Activated naive CD4-positive, alpha-beta T cell treated with anti-CD3 and anti-CD28 coated beads, Interleukin-2, amount 50 U/mL, for 24 hours (primary cell): ENCODE results near the gene OR9A2.
"Not testable (repeated sequence)": the region's sequence is repeated elsewhere in the genome, so short reads cannot be mapped to it uniquely, and the experiment has no call there.

ENCODE experiments used
- H3K27ac Mint-ChIP-seq: one replicate; pipeline ENCODE4 v1.8.0; 2021; ENCODE audit warnings: mild to moderate bottlenecking, mixed read lengths
- H3K27me3 Mint-ChIP-seq: one replicate; pipeline ENCODE4 v1.8.0; 2021; ENCODE audit warnings: mixed read lengths
- H3K36me3 Mint-ChIP-seq: one replicate; pipeline ENCODE4 v1.8.0; 2021; ENCODE audit warnings: mixed read lengths
- H3K4me1 Mint-ChIP-seq: one replicate; pipeline ENCODE4 v1.8.0; 2021; ENCODE audit warnings: mixed read lengths
- H3K4me3 Mint-ChIP-seq: one replicate; pipeline ENCODE4 v1.8.0; 2021; ENCODE audit warnings: mild to moderate bottlenecking, mixed read lengths
- H3K9me3 Mint-ChIP-seq: one replicate; pipeline ENCODE4 v1.8.0; 2021; ENCODE audit warnings: mixed read lengths

The OR9A2 gene

GRCh38 chr7:143005632-143006260 lies 21.2 kb downstream of the OR9A2 start:
- Mint-ChIP-seq H3K27ac (no peak overlapping the region), H3K4me3 (no peak overlapping the region), H3K9me3 (no peaks in the 10 kb centered on the region), H3K27me3 (peaks cover 2% of the 10 kb centered on the region), H3K36me3 (no peaks in the 10 kb centered on the region), H3K4me1 (peaks cover 13% of the 10 kb centered on the region)

- H3K9me3 Mint-ChIP-seq: no peaks in the 10 kb centered on the region
- peaks cover 13% of the 10 kb centered on the region for H3K4me1 Mint-ChIP-seq
- no peaks in the 10 kb centered on the region for H3K36me3 Mint-ChIP-seq
- peak overlapping the region; percentile 89 for H3K4me3 Mint-ChIP-seq
- peak overlapping the region; percentile 83 for H3K27ac Mint-ChIP-seq
- H3K27me3 Mint-ChIP-seq: peaks cover 2% of the 10 kb centered on the region
These were observed 23.4 kb downstream of the OR9A2 start for GRCh38 chr7:143003393-143004051.

- peaks cover 11% of the 10 kb centered on the region for H3K4me1 Mint-ChIP-seq
- H3K9me3 Mint-ChIP-seq: no peaks in the 10 kb centered on the region
- peaks cover 1% of the 10 kb centered on the region for H3K27me3 Mint-ChIP-seq
- no peaks in the 10 kb centered on the region for H3K36me3 Mint-ChIP-seq
- peak overlapping the region; percentile 89 for H3K4me3 Mint-ChIP-seq
- H3K27ac Mint-ChIP-seq: no peak overlapping the region
These were observed 24.0 kb downstream of the OR9A2 start for GRCh38 chr7:143002898-143003297.

GRCh38 chr7:143002106-143002505 lies 24.8 kb downstream of the OR9A2 start:
- no peaks in the 10 kb centered on the region for H3K27me3 Mint-ChIP-seq
- H3K27ac Mint-ChIP-seq: no peak overlapping the region
- H3K9me3 Mint-ChIP-seq: no peaks in the 10 kb centered on the region
- peaks cover 9% of the 10 kb centered on the region for H3K4me1 Mint-ChIP-seq
- H3K36me3 Mint-ChIP-seq: no peaks in the 10 kb centered on the region
- H3K4me3 Mint-ChIP-seq: no peak overlapping the region

DNA sequence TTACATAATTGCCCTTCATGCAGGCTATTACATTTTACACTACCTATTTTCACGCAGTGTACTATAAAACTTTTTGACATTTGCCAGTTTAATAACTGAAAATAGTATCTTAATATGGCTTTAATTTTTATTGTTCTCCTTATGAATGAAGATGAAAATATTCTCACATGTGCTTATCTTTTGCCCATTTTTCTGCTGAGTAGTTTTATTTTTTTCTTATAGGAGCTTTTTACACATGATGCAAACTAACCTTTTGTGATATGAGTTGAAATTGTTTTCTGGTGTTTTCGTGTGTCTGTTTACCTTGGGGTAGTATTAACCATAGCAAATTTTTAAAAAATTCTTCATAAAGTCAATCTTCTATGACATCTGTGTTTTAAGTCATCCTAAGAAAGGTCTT lies 26.3 kb downstream of the OR9A2 start:
- H3K27me3 Mint-ChIP-seq: no peaks in the 10 kb centered on the region
- peaks cover 9% of the 10 kb centered on the region for H3K4me1 Mint-ChIP-seq
- H3K9me3 Mint-ChIP-seq: no peaks in the 10 kb centered on the region
- H3K36me3 Mint-ChIP-seq: no peaks in the 10 kb centered on the region
- H3K27ac Mint-ChIP-seq: no peak overlapping the region
- H3K4me3 Mint-ChIP-seq: no peak overlapping the region

DNA sequence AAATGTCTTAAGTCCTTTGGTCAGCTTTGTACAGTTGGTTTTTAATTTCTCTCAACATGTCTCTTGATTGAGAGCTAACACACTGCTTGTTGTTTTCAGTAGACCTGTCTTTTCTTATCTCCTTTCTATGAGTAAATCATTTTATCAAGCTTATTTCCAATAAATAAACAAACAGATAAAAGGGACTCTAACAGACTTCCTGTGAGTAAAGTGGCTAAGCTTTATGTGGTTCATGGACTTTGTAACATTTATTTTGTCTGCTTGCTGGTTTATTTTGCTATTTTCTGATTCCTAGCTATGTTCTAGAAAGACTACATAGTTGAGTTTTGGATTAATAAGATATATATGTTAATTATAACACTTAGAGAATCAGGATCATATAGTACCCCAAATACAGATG lies 27.1 kb downstream of the OR9A2 start:
- Mint-ChIP-seq H3K4me3 (no peak overlapping the region), H3K27me3 (no peaks in the 10 kb centered on the region), H3K4me1 (peaks cover 9% of the 10 kb centered on the region), H3K9me3 (no peaks in the 10 kb centered on the region), H3K36me3 (no peaks in the 10 kb centered on the region), H3K27ac (no peak overlapping the region)

DNA sequence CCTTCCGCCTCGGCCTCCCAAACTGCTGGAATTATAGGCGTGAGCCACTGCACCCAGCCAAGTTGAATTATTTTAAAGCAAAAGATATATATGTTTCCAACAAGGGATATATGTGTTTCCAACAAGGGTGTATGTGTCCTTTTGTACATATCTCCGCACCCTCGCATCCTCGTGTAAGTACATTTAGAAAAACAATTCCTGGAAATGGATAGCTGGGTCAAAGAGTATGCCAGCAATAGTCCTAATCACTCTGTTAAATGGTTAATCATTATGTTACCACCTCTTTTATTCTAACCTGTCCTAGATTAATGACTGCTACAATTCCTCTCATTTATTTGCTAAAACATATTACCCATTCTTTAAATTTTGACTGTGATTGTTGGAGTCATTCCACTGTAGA lies 28.0 kb downstream of the OR9A2 start:
- Mint-ChIP-seq H3K4me3 (no peak overlapping the region), H3K27ac (no peak overlapping the region), H3K27me3 (no peaks in the 10 kb centered on the region), H3K36me3 (no peaks in the 10 kb centered on the region), H3K4me1 (peaks cover 9% of the 10 kb centered on the region), H3K9me3 (no peaks in the 10 kb centered on the region)

DNA sequence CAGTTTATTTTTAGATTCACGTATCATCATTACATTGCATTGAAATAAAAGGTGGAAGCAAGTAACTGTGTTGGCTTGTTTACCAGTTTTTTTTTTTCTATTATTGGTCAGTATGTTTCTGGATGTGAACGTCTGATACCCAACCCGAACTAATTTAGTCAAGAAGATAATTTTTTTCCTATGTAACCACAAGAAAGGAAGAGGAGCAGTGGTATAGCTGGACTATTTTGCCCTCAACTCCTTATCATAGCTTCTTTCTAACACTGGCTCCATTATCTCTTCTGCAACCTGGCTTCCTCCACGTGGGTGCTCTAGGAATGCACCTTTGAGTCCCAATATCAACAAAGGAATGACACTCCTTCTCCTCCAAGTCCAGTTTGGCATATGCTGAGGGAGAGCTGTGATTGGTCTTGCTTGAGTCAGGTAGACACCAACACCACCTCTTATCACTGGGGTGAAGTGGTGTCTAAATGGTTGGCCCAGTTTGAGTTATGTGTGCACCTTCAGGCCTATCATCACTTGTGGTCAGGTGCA lies 29.4 kb downstream of the OR9A2 start:
- Mint-ChIP-seq H3K27ac (no peak overlapping the region), H3K9me3 (no peaks in the 10 kb centered on the region), H3K27me3 (no peaks in the 10 kb centered on the region), H3K36me3 (no peaks in the 10 kb centered on the region), H3K4me3 (no peak overlapping the region), H3K4me1 (no peaks in the 10 kb centered on the region)

DNA sequence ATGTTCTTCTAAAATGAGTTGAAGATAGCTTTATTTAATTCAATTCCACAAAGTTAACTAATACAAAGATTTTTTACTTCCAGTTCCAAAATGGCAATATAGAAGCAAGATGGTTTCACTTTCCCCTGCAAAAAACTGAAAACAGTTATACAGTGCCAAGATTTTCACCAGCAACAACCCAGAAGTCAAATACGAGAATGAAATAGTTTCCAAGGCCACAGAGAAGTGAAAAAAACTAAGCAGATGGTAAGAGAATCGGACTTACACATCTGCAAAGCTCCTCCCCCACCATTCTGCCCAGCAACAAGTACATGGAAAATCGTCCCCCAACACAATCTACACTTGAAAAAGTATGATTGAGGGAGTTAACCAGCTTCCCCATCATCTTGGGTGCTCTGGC lies 34.5 kb downstream of the OR9A2 start:
- peaks cover 3% of the 10 kb centered on the region for H3K36me3 Mint-ChIP-seq
- H3K4me1 Mint-ChIP-seq: no peaks in the 10 kb centered on the region
- H3K27me3 Mint-ChIP-seq: peaks cover 14% of the 10 kb centered on the region
- no peak overlapping the region for H3K4me3 Mint-ChIP-seq
- peaks cover 4% of the 10 kb centered on the region for H3K9me3 Mint-ChIP-seq
- no peak overlapping the region for H3K27ac Mint-ChIP-seq

- Mint-ChIP-seq H3K4me1 (no peaks in the 10 kb centered on the region), H3K4me3 (no peak overlapping the region), H3K27me3 (peaks cover 11% of the 10 kb centered on the region), H3K36me3 (peaks cover 2% of the 10 kb centered on the region), H3K9me3 (peaks cover 6% of the 10 kb centered on the region), H3K27ac (no peak overlapping the region)
These were observed 42.6 kb downstream of the OR9A2 start for GRCh38 chr7:142984297-142984696.

- H3K9me3 Mint-ChIP-seq: peaks cover 6% of the 10 kb centered on the region
- no peaks in the 10 kb centered on the region for H3K4me1 Mint-ChIP-seq
- no peak overlapping the region for H3K27ac Mint-ChIP-seq
- H3K27me3 Mint-ChIP-seq: peaks cover 11% of the 10 kb centered on the region
- no peak overlapping the region for H3K4me3 Mint-ChIP-seq
- peaks cover 2% of the 10 kb centered on the region for H3K36me3 Mint-ChIP-seq
These were observed 43.1 kb downstream of the OR9A2 start for GRCh38 chr7:142983825-142984224.

DNA sequence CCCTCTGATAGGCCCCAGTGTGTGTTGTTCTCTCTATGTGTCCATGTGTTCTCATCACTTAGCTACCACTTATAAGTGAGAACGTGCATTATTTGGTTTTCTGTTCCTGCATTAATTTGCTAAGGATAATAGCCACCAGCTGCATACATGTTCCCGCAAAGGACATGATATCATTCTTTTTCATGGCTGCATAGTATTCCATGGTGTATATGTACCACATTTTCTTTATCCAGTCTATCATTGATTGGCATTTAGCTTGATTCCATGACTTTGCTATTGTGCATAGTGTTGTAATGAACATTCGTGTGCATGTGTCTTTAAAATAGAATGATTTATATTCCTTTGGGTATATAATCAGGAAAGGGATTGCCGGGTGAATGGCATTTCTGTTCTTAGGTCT lies 48.5 kb downstream of the OR9A2 start:
- H3K27me3 Mint-ChIP-seq, H3K27ac Mint-ChIP-seq, H3K4me3 Mint-ChIP-seq, H3K4me1 Mint-ChIP-seq, H3K9me3 Mint-ChIP-seq, H3K36me3 Mint-ChIP-seq: not testable (repeated sequence)
